ENCODE measurements around the gene CDK5RAP1.
"Not testable (repeated sequence)": the region's sequence is repeated elsewhere in the genome, so short reads cannot be mapped to it uniquely, and the experiment has no call there.

The CDK5RAP1 gene

DNA sequence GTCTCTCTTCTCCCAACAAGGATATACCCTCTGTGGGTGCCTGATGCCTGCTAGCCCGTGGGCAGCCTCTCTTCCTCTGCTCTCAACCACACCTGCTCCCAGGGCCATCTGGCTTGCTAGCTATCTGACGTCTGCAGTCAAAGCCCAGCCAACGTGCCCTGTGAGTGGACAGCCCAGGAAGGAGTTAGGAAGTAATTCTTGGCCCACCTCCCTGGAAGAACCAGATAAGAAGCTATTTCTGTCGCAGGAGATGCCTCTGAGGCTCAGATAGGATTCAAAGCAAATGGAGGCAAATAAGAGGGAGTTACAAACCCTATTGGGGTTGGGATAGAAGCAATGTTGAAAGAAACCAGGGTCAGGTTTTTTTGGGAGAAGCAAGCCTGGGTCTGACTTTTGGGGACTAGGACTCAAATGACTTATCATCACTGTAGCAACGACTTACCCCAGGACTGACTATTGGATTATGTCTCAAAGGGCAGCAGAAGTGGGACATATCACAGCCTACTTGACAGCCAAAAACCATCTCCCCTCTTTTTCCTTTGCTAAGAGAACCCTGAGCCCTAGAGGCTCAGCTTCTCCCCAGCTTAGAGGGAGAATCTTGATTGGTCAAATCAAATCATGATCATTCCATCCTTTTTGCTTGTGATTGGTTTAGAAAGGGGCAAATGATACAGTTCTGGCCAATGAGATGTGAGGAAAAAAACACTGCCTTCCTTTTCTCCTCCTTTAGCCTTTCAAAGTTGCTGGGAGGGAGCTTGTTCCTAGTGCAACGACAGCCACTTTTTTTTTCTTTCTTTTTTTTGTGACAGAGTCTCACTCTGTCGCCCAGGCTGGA lies 18.0 kb upstream of the CDK5RAP1 start:
- no peak for DNase-seq (ENCODE audit: low read depth in 2 of 2)

DNA sequence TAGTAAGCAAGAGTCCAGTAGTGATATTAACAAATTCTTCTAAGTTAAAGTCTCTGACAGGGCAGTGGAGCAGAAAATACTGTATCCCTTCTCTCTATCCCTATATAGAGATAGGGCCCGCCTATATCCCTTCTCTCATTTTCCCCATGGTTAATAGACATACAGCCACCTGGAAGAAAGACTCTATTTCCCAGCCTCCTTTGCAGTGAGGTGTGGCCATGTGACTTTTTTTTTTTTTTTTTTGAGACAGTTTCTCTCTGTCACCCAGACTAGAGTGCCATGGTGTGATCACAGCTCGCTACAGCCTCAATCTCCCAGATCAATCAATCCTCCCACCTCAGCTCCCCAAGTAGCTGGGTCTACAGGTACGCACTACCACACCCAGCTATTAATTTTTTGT lies 16.7 kb upstream of the CDK5RAP1 start:
- DNase-seq (ENCODE audit: low read depth in 2 of 2), result no peak

- DNase-seq (ENCODE audit: low read depth in 2 of 2), result no peak
Measured at GRCh38 chr20:33415948-33416347, 14.6 kb upstream of the CDK5RAP1 start.

DNA sequence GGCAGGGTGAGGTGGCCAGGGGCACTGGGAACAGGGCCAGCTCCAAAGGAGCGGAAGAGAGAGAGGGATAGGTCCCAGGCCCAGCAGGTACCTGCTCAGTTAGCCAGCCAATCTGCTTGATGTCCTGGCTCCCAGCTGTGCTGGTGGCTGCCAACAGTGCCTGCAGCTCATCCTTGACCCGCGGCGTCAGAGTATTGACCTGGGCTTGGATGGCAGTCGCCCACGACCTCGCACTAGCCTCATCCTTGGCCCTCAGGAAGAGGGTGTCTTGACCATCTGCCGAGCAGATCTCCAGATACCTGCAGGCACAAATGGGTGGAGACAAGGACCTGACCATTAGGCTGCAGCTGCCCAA lies 11.1 kb upstream of the CDK5RAP1 start:
- DNase-seq (ENCODE audit: low read depth in 2 of 2), result no peak

GRCh38 chr20:33411711-33412483 lies 10.6 kb upstream of the CDK5RAP1 start:
- DNase-seq (ENCODE audit: low read depth in 2 of 2), result no peak

- no peak for DNase-seq (ENCODE audit: low read depth in 2 of 2)
Measured at GRCh38 chr20:33411242-33411641, 9.9 kb upstream of the CDK5RAP1 start.

GRCh38 chr20:33410081-33410742 lies 8.9 kb upstream of the CDK5RAP1 start:
- no peak for DNase-seq (ENCODE audit: low read depth in 2 of 2)

- no peak for DNase-seq (ENCODE audit: low read depth in 2 of 2)
Measured at GRCh38 chr20:33408716-33409654, 7.7 kb upstream of the CDK5RAP1 start.

GRCh38 chr20:33408313-33408712 lies 7.0 kb upstream of the CDK5RAP1 start:
- DNase-seq (ENCODE audit: low read depth in 2 of 2), result no peak

GRCh38 chr20:33407796-33408195 lies 6.5 kb upstream of the CDK5RAP1 start:
- DNase-seq (ENCODE audit: low read depth in 2 of 2), result no peak

DNA sequence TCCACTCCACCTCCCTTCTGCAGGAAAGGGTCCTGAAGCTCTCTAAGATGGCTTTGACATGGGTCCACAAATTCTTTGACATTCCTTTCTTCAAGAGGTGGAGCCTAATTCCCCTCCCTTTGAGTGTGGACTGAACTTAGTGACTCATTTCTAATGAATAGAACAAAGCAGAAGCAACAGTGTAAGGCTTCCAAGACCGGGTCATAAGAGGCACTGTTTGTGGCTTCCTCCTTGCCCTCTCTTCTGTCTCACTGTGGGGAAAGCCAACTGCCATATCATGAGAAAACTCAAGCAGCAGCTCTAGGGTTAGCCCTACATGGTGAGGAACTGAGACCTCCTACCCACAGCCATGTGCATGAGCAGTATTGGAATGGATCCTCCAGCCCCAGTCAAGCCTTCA lies 5.9 kb upstream of the CDK5RAP1 start:
- no peak for DNase-seq (ENCODE audit: low read depth in 2 of 2)

DNA sequence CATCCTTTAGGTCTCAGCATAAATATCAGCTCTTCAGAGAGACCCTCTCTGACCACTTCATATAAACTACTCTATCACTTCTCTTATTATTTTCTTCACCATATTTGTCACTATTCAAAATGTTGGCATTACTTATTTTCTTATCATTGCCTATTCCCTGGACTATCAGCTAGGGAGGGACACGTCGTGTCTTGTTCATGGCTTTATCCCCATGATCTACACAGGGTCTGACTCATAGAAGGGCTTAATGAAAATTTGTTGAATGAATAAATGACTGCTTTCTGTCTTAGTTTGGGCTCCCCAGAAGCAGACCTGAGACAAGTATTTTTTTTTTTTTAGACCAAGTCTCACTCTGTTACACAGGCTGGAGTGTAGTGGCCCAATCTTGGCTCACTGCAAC lies 3.0 kb upstream of the CDK5RAP1 start:
- no peak for DNase-seq (ENCODE audit: low read depth in 2 of 2)

- no peak for DNase-seq (ENCODE audit: low read depth in 2 of 2)
Measured at GRCh38 chr20:33401921-33402369, 626 bp upstream of the CDK5RAP1 start.

DNA sequence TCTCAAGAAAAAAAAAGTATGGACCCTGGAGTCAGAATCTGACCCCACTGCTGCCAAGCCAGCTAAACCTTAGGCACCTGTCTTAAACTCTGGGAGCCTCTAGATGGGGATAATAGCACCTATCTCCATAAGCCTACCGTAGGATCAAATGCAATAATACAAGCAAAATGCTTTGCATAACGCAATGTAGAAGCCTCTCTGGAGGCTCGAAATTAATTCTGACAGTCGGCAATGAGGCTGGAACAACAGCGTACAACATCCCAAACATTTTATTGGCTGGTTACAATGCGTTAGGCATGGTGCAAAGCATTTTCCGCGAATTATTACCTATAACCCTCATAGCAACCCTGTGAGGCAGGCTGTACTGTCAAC lies 521 bp downstream of the CDK5RAP1 start:
- DNase-seq (ENCODE audit: low read depth in 2 of 2), result no peak

DNA sequence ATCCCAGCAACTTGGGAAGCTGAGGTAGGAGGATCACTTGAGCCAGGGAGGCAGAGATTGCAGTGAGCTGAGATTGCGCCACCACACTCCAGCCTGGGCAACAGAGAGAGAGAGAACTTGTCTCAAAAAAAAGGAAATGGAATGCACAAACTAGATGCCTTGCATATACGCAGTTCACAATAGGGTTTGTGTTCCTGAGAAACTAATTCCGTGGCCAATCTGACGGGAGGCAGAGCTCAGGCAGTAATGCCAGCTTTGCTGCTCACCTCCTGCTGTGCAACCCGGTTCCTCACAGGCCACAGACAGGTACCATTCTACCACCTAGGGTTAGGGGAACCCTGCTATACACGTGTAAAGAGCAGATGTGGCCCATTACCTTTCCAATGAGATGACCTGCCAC lies 1.4 kb downstream of the CDK5RAP1 start:
- no peak for DNase-seq (ENCODE audit: low read depth in 2 of 2)

GRCh38 chr20:33394718-33395117 lies 6.6 kb downstream of the CDK5RAP1 start:
- DNase-seq (ENCODE audit: low read depth in 2 of 2), result no peak

DNA sequence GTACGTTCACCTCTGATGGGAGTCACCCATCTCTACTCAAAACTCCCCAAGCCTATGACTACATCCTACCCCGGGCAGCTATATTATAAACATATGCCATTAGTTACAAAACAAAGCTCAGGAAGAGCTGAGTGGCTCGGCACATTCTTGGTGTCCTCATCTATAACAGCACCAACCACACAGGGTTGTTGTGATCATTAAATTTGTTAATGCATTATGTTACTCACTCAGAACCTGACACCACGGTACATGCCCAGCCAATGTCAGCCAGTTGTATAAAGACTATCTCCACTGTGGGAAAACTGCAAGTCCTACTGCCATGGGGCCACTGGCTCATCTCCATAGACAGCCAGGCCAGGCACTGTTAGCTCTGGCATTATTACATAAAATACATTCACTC lies 7.7 kb downstream of the CDK5RAP1 start:
- no peak for DNase-seq (ENCODE audit: low read depth in 2 of 2)

- no peak for DNase-seq (ENCODE audit: low read depth in 2 of 2)
Measured at GRCh38 chr20:33391722-33392415, 9.4 kb downstream of the CDK5RAP1 start.

DNA sequence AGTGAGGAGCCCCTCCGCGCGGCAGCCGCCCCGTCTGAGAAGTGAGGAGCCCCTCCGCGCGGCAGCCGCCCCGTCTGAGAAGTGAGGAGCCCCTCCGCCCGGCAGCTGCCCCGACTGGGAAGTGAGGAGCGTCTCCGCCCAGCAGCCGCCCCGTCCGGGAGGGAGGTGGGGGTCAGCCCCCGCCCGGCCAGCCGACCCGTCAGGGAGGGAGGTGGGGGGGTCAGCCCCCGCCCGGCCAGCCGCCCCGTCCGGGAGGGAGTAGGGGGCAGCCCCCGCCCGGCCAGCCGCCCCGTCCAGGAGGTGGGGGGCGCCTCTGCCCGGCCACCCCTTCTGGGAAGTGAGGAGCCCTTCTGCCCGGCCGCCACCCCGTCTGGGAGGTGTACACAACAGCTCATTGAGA lies 12.0 kb downstream of the CDK5RAP1 start:
- not testable (repeated sequence) for DNase-seq (ENCODE audit: low read depth in 2 of 2)

- DNase-seq (ENCODE audit: low read depth in 2 of 2), result no peak
Measured at GRCh38 chr20:33388268-33388667, 13.1 kb downstream of the CDK5RAP1 start.

DNA sequence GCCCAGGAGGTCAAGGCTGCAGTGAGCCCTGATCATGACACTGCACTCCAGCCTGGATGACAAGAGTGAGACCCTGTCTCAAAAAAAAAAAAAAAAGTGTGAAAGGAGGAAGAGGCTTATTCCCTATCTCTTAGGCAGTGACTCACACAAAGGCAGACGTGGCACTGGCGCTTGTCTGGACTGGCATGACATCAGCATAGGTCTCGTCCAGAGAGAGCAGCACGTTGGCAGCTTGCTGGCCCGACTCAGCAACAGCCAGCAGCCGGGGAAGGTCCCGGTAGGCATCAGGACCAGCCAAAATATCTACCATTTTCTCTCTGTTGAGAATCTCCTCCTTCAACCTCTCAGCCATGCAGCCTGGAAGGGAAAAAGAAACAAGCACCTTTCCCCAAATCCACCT lies 14.1 kb downstream of the CDK5RAP1 start:
- DNase-seq (ENCODE audit: low read depth in 2 of 2), result no peak

All from stimulated activated CD8-positive, alpha-beta memory T cell treated with anti-CD3 and anti-CD28 coated beads, Interleukin-2, amount 100 ng/mL, for 48 hours (primary cell).